Measurements from ENCODE around the gene ECI1. TPM values are rescaled to one million over a fixed set of nuclear protein-coding genes. Genes with fewer than 3 reads are reported as not detected.

Gene ECI1
- total RNA-seq, 4 donors from 2014 or later = 32.4 to 96.5 (median 49.8) TPM

GRCh38 chr16:2232094-2232990, 19.0 kb downstream of the ECI1 start:
- no peak for TF ChIP-seq CTCF (IDR thresholded peaks at IDR 0.05; ENCODE audit: low read depth)

- TF ChIP-seq CTCF (IDR thresholded peaks at IDR 0.05; ENCODE audit: low read depth) = no peak
Observed at GRCh38 chr16:2231016-2231931, 20.1 kb downstream of the ECI1 start.

- no peak for TF ChIP-seq CTCF (IDR thresholded peaks at IDR 0.05; ENCODE audit: low read depth)
Observed at GRCh38 chr16:2230376-2230775, 21.0 kb downstream of the ECI1 start.

- no peak for TF ChIP-seq CTCF (IDR thresholded peaks at IDR 0.05; ENCODE audit: low read depth)
Observed at GRCh38 chr16:2229632-2230250, 21.6 kb downstream of the ECI1 start.

- TF ChIP-seq CTCF (IDR thresholded peaks at IDR 0.05; ENCODE audit: low read depth) = no peak
Observed at GRCh38 chr16:2229091-2229490, 22.3 kb downstream of the ECI1 start.

- no peak for TF ChIP-seq CTCF (IDR thresholded peaks at IDR 0.05; ENCODE audit: low read depth)
Observed at GRCh38 chr16:2228161-2228824, 23.1 kb downstream of the ECI1 start.

Measured in subcutaneous adipose tissue (tissue), 4 donors.